NCI-H146 treated with DMSO at 0.1 percent for 48 hours (cell line): ENCODE measurements around the gene BLVRB.
"Not testable (repeated sequence)": the region's sequence is repeated elsewhere in the genome, so short reads cannot be mapped to it uniquely, and the experiment has no call there.

Source experiments
- DNase-seq: peaks from one replicate; lab custom pipeline; 2025; ENCODE audit not compliant: unreplicated experiment; lab: John Stamatoyannopoulos, UW

The BLVRB gene

GRCh38 chr19:40465557-40466218 lies at the start of gene BLVRB:
BLVRB (minus strand) TSS chr19:40465745; CDS start chr19:40465688, 57 bp downstream.
- peak; percentile 81 for DNase-seq

- no peak for DNase-seq
These were observed 48.3 kb upstream of the BLVRB start for GRCh38 chr19:40513741-40514315.

- DNase-seq, result no peak
These were observed 47.8 kb upstream of the BLVRB start for GRCh38 chr19:40513345-40513678.

GRCh38 chr19:40512473-40513344 lies 47.2 kb upstream of the BLVRB start:
- DNase-seq, result no peak

GRCh38 chr19:40512110-40512472 lies 46.5 kb upstream of the BLVRB start:
- no peak for DNase-seq

GRCh38 chr19:40511487-40511886 lies 45.9 kb upstream of the BLVRB start:
- no peak for DNase-seq

GRCh38 chr19:40510526-40511115 lies 45.1 kb upstream of the BLVRB start:
- no peak for DNase-seq

GRCh38 chr19:40508739-40509260 lies 43.3 kb upstream of the BLVRB start:
- no peak for DNase-seq

GRCh38 chr19:40507892-40508291 lies 42.3 kb upstream of the BLVRB start:
- no peak for DNase-seq

GRCh38 chr19:40506099-40506498 lies 40.6 kb upstream of the BLVRB start:
- no peak for DNase-seq

- no peak for DNase-seq
These were observed 37.8 kb upstream of the BLVRB start for GRCh38 chr19:40503320-40503695.

- DNase-seq, result no peak
These were observed 37.2 kb upstream of the BLVRB start for GRCh38 chr19:40502647-40503319.

GRCh38 chr19:40502081-40502480 lies 36.5 kb upstream of the BLVRB start:
- no peak for DNase-seq

GRCh38 chr19:40501599-40501998 lies 36.1 kb upstream of the BLVRB start:
- no peak for DNase-seq

GRCh38 chr19:40500678-40501530 lies 35.4 kb upstream of the BLVRB start:
- DNase-seq, result not testable (repeated sequence)

- DNase-seq, result no peak
These were observed 33.8 kb upstream of the BLVRB start for GRCh38 chr19:40499320-40499719.

GRCh38 chr19:40497214-40497613 lies 31.7 kb upstream of the BLVRB start:
- no peak for DNase-seq

GRCh38 chr19:40494191-40494838 lies 28.8 kb upstream of the BLVRB start:
- no peak for DNase-seq

- no peak for DNase-seq
These were observed 28.2 kb upstream of the BLVRB start for GRCh38 chr19:40493778-40494177.

GRCh38 chr19:40492274-40492673 lies 26.7 kb upstream of the BLVRB start:
- no peak for DNase-seq
